ENCODE results near the gene MME.
A peak's percentile ranks its signal among the peaks of the same experiment; 100 is the strongest.
"Not testable (repeated sequence)": the region's sequence is repeated elsewhere in the genome, so short reads cannot be mapped to it uniquely, and the experiment has no call there.

MME gene

GRCh38 chr3:155084567-155084966 lies 4.4 kb downstream of the MME start:
- DNase-seq = no peak

DNA sequence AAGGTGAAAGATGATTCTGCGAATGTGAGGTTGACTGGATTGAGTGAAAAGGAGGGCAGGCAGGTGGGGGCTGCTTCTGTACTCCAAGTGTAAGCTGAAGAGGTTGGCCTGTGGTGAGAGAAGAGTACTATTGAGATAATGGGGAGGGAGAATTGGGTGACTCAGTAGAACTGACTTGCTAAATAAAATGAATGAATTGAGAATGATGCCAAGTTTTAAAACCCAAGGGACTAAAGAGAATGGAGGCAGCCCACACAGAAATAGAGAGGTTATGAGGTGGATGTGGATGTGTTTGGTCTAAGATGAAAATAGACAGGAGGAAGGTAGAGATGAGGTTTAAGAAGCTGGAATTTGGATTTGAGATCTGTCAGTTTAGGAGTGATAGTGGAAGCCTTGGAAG lies 5.9 kb downstream of the MME start:
- no peak for DNase-seq

DNA sequence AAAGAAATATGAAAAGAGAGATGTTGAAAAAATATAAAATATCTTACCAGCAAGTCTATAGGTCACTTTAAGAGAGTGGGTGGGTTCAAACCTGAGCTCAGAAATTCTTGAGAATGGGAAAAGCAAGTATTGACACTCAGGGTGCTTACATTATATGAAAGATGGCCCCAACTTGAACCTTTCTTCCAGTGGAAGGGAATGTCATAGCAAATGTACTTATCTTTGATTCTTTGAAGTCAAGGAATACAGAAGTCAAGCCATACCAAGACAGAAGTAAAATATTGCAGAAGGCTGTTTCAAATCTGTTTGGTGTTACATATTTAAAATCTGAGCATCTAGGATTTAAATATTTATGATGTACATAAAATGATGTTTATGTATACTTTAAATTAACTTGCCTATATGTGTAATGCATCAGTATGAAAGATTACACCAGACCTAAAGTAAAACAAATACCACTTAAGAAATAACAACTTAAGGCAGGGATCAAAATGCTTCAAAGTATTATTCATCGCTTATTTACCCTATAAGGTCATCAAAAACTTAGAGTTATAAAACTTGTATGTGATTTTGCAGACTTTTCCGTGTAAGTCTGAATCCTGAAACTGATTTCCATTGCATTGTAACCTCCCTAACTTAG lies 8.7 kb downstream of the MME start:
- no peak for DNase-seq

DNA sequence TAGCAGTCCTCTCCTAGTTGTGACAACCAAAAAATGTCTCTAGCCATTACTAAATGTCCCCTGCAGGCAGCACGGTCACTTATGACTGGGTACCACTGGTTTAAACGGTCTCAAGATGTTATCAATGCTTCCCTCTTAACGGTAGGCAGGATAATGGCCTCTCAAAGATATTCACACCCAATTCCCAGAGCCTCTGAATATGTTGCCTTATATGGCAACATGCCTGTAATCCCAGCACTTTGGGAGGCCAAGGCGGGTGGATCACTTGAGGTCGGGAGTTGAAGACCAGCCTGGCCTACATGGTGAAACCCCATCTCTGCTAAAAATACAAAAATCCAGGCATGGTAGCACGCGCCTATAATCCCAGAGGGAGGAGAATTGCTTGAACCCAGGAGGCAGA lies 9.4 kb downstream of the MME start:
- DNase-seq = no peak

DNA sequence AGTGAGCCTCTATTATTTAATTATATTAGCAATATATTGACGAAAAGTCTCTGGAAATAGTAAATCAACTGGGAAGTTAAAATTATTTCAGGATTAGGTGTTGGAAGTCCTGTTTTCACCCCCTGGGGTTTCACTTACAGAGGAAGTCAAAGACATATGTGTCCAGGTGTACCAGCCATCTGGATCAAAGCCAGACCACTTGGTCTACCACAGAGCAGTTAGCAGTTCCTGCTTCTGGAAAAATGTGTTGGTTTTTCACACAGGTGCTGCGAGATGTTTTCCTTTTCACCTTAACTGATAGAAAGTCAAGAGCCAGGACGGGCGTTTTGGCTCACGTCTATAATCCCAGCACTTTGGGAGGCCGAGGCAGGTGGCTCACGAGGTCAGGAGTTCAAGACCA lies 13.1 kb downstream of the MME start:
- DNase-seq = no peak

GRCh38 chr3:155096303-155097008 lies 16.3 kb downstream of the MME start:
- DNase-seq = peak; percentile 10 to 11

- DNase-seq = peak in 1 of 2 donors; percentile 38
These were observed 16.9 kb downstream of the MME start for GRCh38 chr3:155097009-155097349.

DNA sequence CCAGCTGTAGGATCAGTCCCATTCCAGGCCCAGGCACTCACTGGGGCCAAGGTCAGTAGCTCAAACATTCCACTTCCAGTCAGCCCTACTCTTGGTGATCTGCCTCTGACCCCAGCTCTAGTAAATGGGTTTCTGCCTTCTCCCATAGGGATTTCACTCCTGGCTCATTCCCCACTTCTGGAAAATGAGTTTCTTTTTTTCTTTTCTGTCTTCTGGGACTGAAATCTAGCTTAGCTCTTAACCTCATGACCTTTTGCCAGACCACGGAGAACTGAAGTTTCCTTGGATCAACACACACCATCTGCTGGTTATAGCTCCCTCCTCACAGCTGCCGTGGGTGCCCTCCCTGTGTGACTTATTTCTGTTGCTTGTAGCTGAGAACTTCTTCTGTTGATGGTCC lies 21.3 kb downstream of the MME start:
- DNase-seq = no peak

DNA sequence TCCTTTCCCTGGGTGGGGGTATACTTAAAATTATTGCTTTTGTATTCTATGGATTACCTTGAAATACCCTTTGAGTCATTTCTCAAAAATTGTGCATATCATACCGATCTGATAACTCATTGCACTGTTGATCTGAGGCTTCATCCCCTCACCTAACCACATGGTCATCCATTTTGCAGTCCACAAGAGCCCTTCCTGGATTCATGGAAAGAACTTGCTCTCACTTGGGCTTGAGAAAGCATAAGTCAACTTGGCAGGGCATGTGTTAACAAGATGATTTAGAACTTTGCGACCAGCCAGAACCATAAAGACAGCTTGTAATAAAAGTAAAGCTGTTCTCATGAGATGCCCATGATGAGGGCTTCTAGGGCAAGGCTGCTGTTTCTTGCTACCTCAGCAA lies 22.2 kb downstream of the MME start:
- DNase-seq = no peak

- no peak for DNase-seq
These were observed 23.6 kb downstream of the MME start for GRCh38 chr3:155103686-155104085.

DNA sequence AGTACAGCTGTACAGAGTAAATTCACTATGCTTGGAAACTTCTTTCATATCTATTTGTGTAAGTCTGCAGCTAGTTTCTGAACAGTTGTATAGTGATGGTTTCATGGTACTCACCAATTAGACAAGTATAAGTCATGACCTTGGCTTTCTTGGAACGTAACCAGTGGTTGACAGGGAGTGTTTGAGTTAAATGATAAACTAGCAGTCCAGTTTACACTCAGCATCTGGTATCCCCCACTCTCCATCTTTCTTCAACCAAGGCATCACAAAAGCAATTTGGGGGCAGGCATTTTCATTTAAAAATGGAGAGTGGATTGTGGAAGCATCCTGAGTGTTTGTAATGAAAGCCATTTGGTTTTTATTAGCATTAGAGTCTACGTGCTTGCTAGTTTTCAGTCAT lies 26.0 kb downstream of the MME start:
- no peak for DNase-seq

DNA sequence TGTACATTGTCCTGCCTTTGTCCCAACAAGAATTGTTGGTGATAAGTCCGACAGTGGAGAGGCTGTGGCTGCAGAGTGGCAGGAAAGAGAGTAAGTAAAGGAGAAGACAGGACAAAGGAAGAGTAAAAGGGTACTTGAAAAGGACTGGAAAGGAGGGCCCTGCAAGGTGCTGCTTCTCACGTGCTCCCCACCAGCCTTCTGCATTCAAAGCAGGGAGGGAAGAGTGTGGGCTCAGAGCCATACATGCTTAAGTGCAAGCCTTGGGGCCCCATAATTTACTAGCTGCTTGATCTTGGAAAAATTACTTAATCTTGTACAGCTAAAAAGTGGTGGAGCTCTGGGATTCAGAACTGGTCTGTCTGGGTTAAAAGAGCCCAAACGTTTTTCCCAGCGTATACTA lies 29.9 kb downstream of the MME start:
- no peak for DNase-seq

- no peak for DNase-seq
These were observed 31.1 kb downstream of the MME start for GRCh38 chr3:155110996-155111901.

DNA sequence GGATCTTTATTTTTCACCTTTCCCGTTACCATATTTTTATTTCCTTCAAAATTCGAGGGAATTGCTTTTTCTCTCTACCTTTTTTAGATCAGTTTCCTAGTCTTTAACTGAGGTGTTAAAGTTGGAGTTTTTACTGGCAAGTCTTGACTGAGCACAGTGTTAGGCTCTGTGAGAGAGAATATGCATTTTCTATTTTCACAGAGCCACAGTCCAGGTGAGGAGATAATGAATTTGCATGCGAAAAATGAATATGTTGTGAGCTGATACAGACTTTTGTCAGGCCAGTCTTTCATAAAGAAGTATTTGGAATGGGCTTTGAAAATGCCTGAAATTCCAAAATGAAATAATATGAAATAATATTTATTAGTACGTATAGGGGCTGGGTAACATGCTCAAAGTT lies 31.9 kb downstream of the MME start:
- no peak for DNase-seq

DNA sequence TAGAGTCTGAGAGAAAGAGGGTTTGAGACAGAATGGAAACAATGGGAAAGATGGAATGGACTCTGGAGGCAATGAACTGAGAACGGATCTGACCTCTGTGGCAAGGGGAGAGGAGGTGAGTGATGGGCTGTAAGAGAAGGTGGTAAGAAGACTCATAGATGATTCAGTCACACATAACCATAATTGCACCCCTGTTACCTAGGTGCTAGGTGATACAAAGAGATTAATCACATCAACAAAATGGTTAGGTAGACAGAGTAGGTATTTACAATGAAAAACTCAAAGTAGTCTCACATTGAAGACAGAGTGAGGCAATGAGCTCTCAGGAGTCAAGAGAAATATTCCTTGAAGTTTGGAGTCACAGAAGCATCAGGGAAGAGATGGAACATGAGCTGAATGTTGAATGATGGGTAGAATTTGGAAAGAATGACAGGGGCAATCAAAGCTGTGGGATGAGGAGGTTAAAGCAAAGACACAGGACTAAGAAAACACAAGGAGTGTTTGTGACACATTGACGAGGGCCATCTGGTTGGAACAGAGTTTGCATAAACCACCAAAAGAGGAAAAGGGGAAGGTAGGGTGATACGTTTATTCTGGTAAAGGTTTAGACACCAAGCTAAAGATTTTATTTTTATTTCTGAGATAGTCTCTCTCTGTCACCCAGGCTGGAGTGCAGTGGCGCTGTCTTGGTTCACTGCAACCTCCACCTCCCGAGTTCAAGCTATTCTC lies 32.7 kb downstream of the MME start:
- no peak for DNase-seq

GRCh38 chr3:155124745-155125144 lies 44.6 kb downstream of the MME start:
- not testable (repeated sequence) for DNase-seq

DNA sequence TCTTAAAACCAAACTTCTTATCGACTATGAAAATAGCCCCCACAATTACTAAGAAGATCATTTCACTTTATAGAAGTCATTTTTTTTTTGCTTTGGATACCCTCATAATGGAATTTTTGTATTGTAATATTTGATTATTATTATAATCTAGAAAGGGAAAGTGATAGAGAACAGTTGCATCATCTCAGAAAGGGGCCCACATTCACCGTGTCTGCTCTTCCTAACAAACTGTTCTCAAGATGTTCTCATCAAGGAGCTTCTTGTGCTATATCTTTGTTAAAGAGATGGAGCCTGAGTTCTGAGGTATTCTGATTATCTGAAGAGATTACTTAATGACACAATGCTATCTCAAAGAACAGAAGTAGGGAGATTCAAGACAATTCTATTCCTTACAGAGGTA lies 49.3 kb downstream of the MME start:
- no peak for DNase-seq

DNA sequence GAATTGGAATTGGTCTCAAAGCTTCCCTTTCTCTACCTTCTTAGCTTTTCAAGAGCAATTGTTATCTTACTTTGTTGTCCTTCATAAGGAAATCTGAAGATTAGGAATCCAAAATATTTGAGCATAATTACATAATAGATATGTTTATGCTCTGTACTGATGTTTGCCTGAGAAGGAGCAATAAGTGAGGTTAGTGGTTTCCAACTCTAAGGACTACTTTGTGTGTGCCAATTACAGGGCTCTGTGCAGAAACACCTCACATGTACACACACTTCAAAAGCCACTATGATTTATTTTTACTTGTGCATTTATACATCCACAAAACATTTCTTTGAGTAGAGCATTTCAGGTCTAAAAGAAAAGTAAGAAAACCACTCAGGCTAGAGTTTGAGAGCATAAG lies 49.9 kb downstream of the MME start:
- no peak for DNase-seq

DNA sequence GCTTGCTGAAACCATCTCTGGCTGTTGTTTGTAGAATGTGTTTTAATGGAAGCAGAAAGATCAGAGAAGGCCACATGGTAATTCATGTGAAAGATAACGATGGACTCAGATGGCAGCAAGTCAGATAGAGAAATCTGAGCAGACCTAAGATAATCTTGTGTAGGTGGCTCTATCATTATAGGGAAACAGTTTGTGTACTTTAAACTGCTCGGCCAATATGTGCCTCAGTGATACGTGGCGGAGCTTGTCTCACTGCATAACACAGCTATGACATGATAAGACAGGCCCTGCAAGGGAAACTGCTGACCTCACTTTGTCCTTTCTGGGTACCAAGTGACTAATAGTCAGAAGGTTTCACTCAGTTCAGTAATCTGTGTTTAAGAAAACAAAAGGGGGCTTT lies 51.0 kb downstream of the MME start:
- peak in 1 of 2 donors; percentile 15 for DNase-seq

DNA sequence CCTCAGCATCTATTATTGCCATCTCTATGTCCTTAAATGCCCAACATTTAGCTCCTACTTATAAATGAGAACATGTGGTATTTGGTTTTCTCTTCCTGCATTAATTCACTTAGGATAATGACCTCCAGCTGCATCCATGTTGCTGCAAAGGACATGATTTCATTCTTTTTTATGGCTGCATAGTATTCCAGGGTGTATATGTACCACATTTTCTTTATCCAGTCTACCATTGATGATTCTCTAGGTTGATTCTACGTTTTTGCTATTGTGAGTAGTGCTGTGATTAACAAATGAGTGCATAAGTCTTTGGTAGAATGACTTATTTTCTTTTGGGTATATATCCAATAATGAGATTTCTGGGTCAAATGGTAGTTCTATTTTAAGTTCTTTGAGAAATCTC lies 54.2 kb downstream of the MME start:
- not testable (repeated sequence) for DNase-seq

- no peak for DNase-seq
These were observed 54.9 kb downstream of the MME start for GRCh38 chr3:155135003-155135402.

DNA sequence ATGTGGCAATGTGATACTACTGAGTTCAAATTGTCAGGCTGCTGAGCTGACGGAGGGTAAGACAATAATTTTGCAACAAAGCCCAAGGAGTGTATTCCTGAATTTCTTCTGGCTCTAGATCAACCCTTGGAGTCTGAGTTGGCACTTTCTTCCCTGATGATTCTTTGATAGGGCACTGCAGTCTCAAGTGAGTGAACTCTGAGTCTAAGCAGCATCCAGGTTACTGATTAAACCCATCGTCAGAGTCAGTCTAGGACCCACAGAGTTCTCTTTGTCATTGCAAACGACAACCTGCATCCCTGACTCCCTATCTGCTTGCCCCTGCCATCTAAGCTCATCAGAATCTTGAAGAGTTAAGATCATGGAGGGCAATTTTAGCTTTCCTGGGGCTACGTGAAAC lies 58.6 kb downstream of the MME start:
- DNase-seq = no peak

- DNase-seq = no peak
These were observed 67.5 kb downstream of the MME start for GRCh38 chr3:155147588-155147987.

Measured in inflammatory macrophage (primary cell).